SK-N-SH (cell line): ENCODE data around the gene MAX.

ENCODE experiments used
- CTCF ChIP-seq: fragments of 200-600 bp; sonication (generic); IDR thresholded peaks from 2 replicates; pipeline ENCODE4 v1.6.1; 2017; ENCODE audit warnings: antibody characterized with exemption, mild to moderate bottlenecking, moderate library complexity
- EP300 ChIP-seq, 2 experiments: IDR thresholded peaks; 2 replicates each; pipeline versions ENCODE4 v1.4.0 to v1.6.1; 2012; ENCODE audit warnings: borderline replicate concordance in 1 of 2, low read depth in 1 of 2, low read length in 1 of 2
- EZH2phosphoT487 ChIP-seq: fragments of 200-600 bp; sonication (generic); IDR thresholded peaks from 2 replicates; pipeline ENCODE4 v1.6.1; 2017; ENCODE audit warnings: low read depth, mixed run types, mild to moderate bottlenecking, antibody characterized with exemption, moderate library complexity, borderline replicate concordance
- FOSL2 ChIP-seq: IDR thresholded peaks from 2 replicates; pipeline ENCODE4 v1.4.0; 2012; ENCODE audit warnings: low read depth, mild to moderate bottlenecking, moderate library complexity, borderline replicate concordance
- IRF3 ChIP-seq: fragments of 150-350 bp; IDR thresholded peaks from 2 replicates; pipeline ENCODE4 v1.6.1; 2016; ENCODE audit warnings: mild to moderate bottlenecking, low read depth, low read length
- MXI1 ChIP-seq: IDR thresholded peaks from 2 replicates; pipeline ENCODE4 v1.6.1; 2012; ENCODE audit warnings: mild to moderate bottlenecking, low read depth, low read length, improper control_type of control experiment
- NFIC ChIP-seq: IDR thresholded peaks from 2 replicates; pipeline ENCODE4 v1.4.0; 2012; ENCODE audit warnings: borderline replicate concordance
- NRF1 ChIP-seq: IDR thresholded peaks from 2 replicates; pipeline ENCODE4 v1.6.1; 2012; ENCODE audit warnings: low read depth, mild to moderate bottlenecking, low read length
- POLR2AphosphoS5 ChIP-seq: IDR thresholded peaks from 2 replicates; pipeline ENCODE4 v1.6.1; 2012; ENCODE audit warnings: low read depth, low read length
- RFX5 ChIP-seq: IDR thresholded peaks from 2 replicates; pipeline ENCODE4 v1.6.1; 2012; ENCODE audit warnings: mild to moderate bottlenecking, improper control_type of control experiment, low read length
- USF1 ChIP-seq: IDR thresholded peaks from 2 replicates; pipeline ENCODE4 v1.4.0; 2012; ENCODE audit warnings: low read depth, borderline replicate concordance
- YY1 ChIP-seq: IDR thresholded peaks from 2 replicates; pipeline ENCODE4 v1.4.0; 2012; ENCODE audit warnings: low read depth, mild to moderate bottlenecking

GRCh38 chr14:65065719-65066118 lies 36.6 kb downstream of the MAX start:
- no peak for TF ChIP-seq CTCF
- TF ChIP-seq MXI1: no peak
- no peak for TF ChIP-seq YY1
- TF ChIP-seq USF1: no peak
- TF ChIP-seq EP300 (IDR thresholded peaks at IDR 0.05; ENCODE audit: borderline replicate concordance in 1 of 2, low read depth in 1 of 2, low read length in 1 of 2): no peak
- TF ChIP-seq NFIC: no peak
- no peak for TF ChIP-seq POLR2AphosphoS5
- no peak for TF ChIP-seq IRF3
- TF ChIP-seq EZH2phosphoT487: no peak
- TF ChIP-seq FOSL2: no peak
- no peak for TF ChIP-seq RFX5
- no peak for TF ChIP-seq NRF1
